C4-2B (cell line): ENCODE measurements around the gene FBXO7.

Experiments
- CTCF ChIP-seq: fragments of 450-650 bp; conservative IDR thresholded peaks from 2 replicates; pipeline ENCODE4 v1.5.1; 2017; ENCODE audit warnings: mild to moderate bottlenecking
- ZFX ChIP-seq: fragments of 450-650 bp; IDR thresholded peaks from 2 replicates; pipeline ENCODE4 v1.6.1; 2017

- no peak; the same call in 1 of the 2 replicates for TF ChIP-seq CTCF
- peak; percentile 92 for TF ChIP-seq ZFX
Measured at GRCh38 chr22:32474635-32475467, at the start of gene FBXO7.
